IMR-90 (cell line): ENCODE data around the gene GRM6. TPM values are rescaled to one million over a fixed set of nuclear protein-coding genes. Genes with fewer than 3 reads are reported as not detected.

Experiments used
- ATAC-seq: fragments of 200-7000 bp; cut with Tn5 transposase; 2 replicates; pipeline ENCODE4 v1.9.1; 2020; ENCODE audit warnings: low read depth, mild to moderate bottlenecking, moderate library complexity
- BruUV-seq: library from RNA; stranded (reverse); fragments of 400-500 nt; replicated peaks from 2 replicates; lab custom pipeline; 2021; lab: Mats Ljungman, UMichigan
- CTCF ChIA-PET: fragments of 300-600 bp; formaldehyde crosslinking; extraction: SDS; loops from one replicate; lab custom pipeline; 2021; ENCODE audit warnings: antibody characterized with exemption; lab: Yijun Ruan, JAX
- POLR2A ChIA-PET: fragments of 300-600 bp; sonication (Branson Sonifier 250); formaldehyde crosslinking; loops from one replicate; lab custom pipeline; 2022; ENCODE audit warnings: antibody characterized with exemption; ENCODE audit not compliant: unreplicated experiment; lab: Charles Lee
- DNase-seq: peaks from one replicate; pipeline ENCODE4 v3.0.0; 2013
- H2AFZ ChIP-seq: replicated peaks from 2 replicates; pipeline ENCODE3; 2013; ENCODE audit warnings: low read length, mild to moderate bottlenecking; ENCODE audit not compliant: poor library complexity
- H2AK5ac ChIP-seq: 2 replicates; pipeline ENCODE4 v1.6.1; 2013; ENCODE audit warnings: low read depth, low read length, inconsistent platforms
- H2AK9ac ChIP-seq: replicated peaks from 2 replicates; pipeline ENCODE3; 2013; ENCODE audit warnings: mild to moderate bottlenecking, low read depth, low read length, moderate library complexity; ENCODE audit not compliant: poor library complexity
- H2BK120ac ChIP-seq: 2 replicates; pipeline ENCODE4 v1.6.1; 2013; ENCODE audit warnings: low read depth, low read length, inconsistent platforms
- H2BK15ac ChIP-seq: 3 replicates; pipeline ENCODE4 v1.6.1; 2013; ENCODE audit warnings: low read depth, low read length, inconsistent platforms
- H2BK20ac ChIP-seq: 2 replicates; pipeline ENCODE4 v1.6.1; 2013; ENCODE audit warnings: low read depth, mild to moderate bottlenecking, inconsistent platforms, low read length, moderate library complexity
- H2BK5ac ChIP-seq: 2 replicates; pipeline ENCODE4 v1.6.1; 2013; ENCODE audit warnings: mild to moderate bottlenecking, low read depth, low read length, inconsistent platforms; ENCODE audit not compliant: poor library complexity, severe bottlenecking
- H3K14ac ChIP-seq: replicated peaks from 2 replicates; pipeline ENCODE4 v1.6.1; 2013; ENCODE audit warnings: low read depth, low read length, inconsistent platforms
- H3K18ac ChIP-seq: 2 replicates; pipeline ENCODE4 v1.6.1; 2013; ENCODE audit warnings: low read depth, low read length, control low read depth
- H3K23ac ChIP-seq: 2 replicates; pipeline ENCODE4 v1.6.1; 2013; ENCODE audit warnings: low read depth, low read length, inconsistent platforms
- H3K27ac ChIP-seq: 2 replicates; pipeline ENCODE4 v1.5.1; 2013; ENCODE audit warnings: mild to moderate bottlenecking, control low read depth, low read length; ENCODE audit not compliant: insufficient read depth
- H3K27me3 ChIP-seq: 2 replicates; pipeline ENCODE4 v1.6.1; 2013; ENCODE audit warnings: low read length; ENCODE audit not compliant: control insufficient read depth, insufficient read depth
- H3K36me3 ChIP-seq: 2 replicates; pipeline ENCODE4 v1.6.1; 2013; ENCODE audit warnings: low read length, mixed read lengths; ENCODE audit not compliant: control insufficient read depth, insufficient read depth
- H3K4ac ChIP-seq: 2 replicates; pipeline ENCODE4 v1.6.1; 2013; ENCODE audit warnings: low read depth, low read length, inconsistent platforms
- H3K4me1 ChIP-seq: 2 replicates; pipeline ENCODE4 v1.6.1; 2013; ENCODE audit warnings: low read length, mixed read lengths; ENCODE audit not compliant: control insufficient read depth, insufficient read depth
- H3K4me2 ChIP-seq: 2 replicates; pipeline ENCODE4 v1.6.1; 2013; ENCODE audit warnings: low read depth, mild to moderate bottlenecking, control low read depth, low read length, moderate library complexity
- H3K4me3 ChIP-seq: 2 replicates; pipeline ENCODE4 v1.5.1; 2013; ENCODE audit warnings: low read depth, mild to moderate bottlenecking, control low read depth, low read length, moderate library complexity; ENCODE audit not compliant: insufficient read depth
- H3K56ac ChIP-seq: 2 replicates; pipeline ENCODE4 v1.6.1; 2013; ENCODE audit warnings: low read length, inconsistent platforms; ENCODE audit not compliant: insufficient read depth; ENCODE audit errors: extremely low read depth
- H3K79me1 ChIP-seq, 2 experiments: 2 replicates each; pipeline ENCODE4 v1.6.1; 2013; ENCODE audit warnings: low read length in 2 of 2, inconsistent platforms in 1 of 2, low read depth in 1 of 2
- H3K9ac ChIP-seq: 2 replicates; pipeline ENCODE4 v1.6.1; 2013; ENCODE audit warnings: low read depth, low read length, control low read depth
- H3K9me1 ChIP-seq: 2 replicates; pipeline ENCODE4 v1.6.1; 2013; ENCODE audit warnings: low read length, inconsistent platforms; ENCODE audit not compliant: insufficient read depth
- H3K9me3 ChIP-seq: 2 replicates; pipeline ENCODE4 v1.6.1; 2013; ENCODE audit warnings: low read length; ENCODE audit not compliant: control insufficient read depth, insufficient read depth
- H4K20me1 ChIP-seq: 2 replicates; pipeline ENCODE4 v1.6.1; 2013; ENCODE audit warnings: low read length, inconsistent platforms; ENCODE audit not compliant: insufficient read depth
- H4K5ac ChIP-seq: 2 replicates; pipeline ENCODE4 v1.6.1; 2013; ENCODE audit warnings: mild to moderate bottlenecking, low read depth, low read length, control low read depth
- H4K8ac ChIP-seq, 2 experiments: 2 replicates each; pipeline ENCODE4 v1.6.1; 2013; ENCODE audit warnings: low read depth in 2 of 2, low read length in 2 of 2, control low read depth in 1 of 2, inconsistent platforms in 1 of 2
- H4K91ac ChIP-seq: 2 replicates; pipeline ENCODE4 v1.6.1; 2013; ENCODE audit warnings: low read depth, low read length, inconsistent platforms; ENCODE audit not compliant: insufficient read depth
- CEBPB ChIP-seq: IDR thresholded peaks from 2 replicates; pipeline ENCODE4 v1.6.1; 2012; ENCODE audit warnings: low read depth, low read length, improper control_type of control experiment
- ELK1 ChIP-seq: fragments of 150-350 bp; IDR thresholded peaks from 2 replicates; pipeline ENCODE4 v1.6.1; 2016; ENCODE audit warnings: low read depth, mild to moderate bottlenecking, low read length, moderate library complexity, borderline replicate concordance
- MAFK ChIP-seq: IDR thresholded peaks from 2 replicates; pipeline ENCODE4 v1.6.1; 2012; ENCODE audit warnings: low read depth, low read length, improper control_type of control experiment
- MXI1 ChIP-seq: IDR thresholded peaks from 2 replicates; pipeline ENCODE4 v1.6.1; 2012; ENCODE audit warnings: low read depth, mild to moderate bottlenecking, low read length, moderate library complexity, borderline replicate concordance
- NFE2L2 ChIP-seq: fragments of 150-350 bp; IDR thresholded peaks from 2 replicates; pipeline ENCODE4 v1.6.1; 2016; ENCODE audit warnings: low read depth, mild to moderate bottlenecking, low read length
- POLR2A ChIP-seq: IDR thresholded peaks from 2 replicates; pipeline ENCODE4 v1.6.1; 2012; ENCODE audit warnings: mild to moderate bottlenecking, low read depth, low read length
- RAD21 ChIP-seq: IDR thresholded peaks from 2 replicates; pipeline ENCODE4 v1.6.1; 2012; ENCODE audit warnings: low read length, improper control_type of control experiment
- RCOR1 ChIP-seq: IDR thresholded peaks from 2 replicates; pipeline ENCODE4 v1.6.1; 2012; ENCODE audit warnings: mild to moderate bottlenecking, low read length, improper control_type of control experiment; ENCODE audit not compliant: insufficient replicate concordance
- WGBS, 2 experiments: methylation state at CpG; one replicate each; pipeline versions ENCODE4 v1.1.5 to v1.1.7; 2013; ENCODE audit warnings: missing lambda C conversion rate in 2 of 2; ENCODE audit not compliant: insufficient read length in 1 of 2; ENCODE audit errors: extremely low coverage in 2 of 2; 5-methylcytosine and 5-hydroxymethylcytosine counted together
- dilution Hi-C: fragments of 300-500 bp; cut with HindIII; formaldehyde crosslinking; loops from one replicate; pipeline ENCODE4 v1.14.3; 2018; ENCODE audit warnings: low sequenced_read_pairs; ENCODE audit not compliant: unreplicated experiment
- in situ Hi-C: fragments of 300-500 bp; cut with MboI; formaldehyde crosslinking; loops from 3 replicates; pipeline ENCODE4 v1.14.3; 2019; ENCODE audit warnings: low sequenced_read_pairs, inconsistent platforms, mixed read lengths
- intact Hi-C: fragments of 100-400 bp; cut with micrococcal nuclease; formaldehyde crosslinking; loops from 2 replicates; pipeline ENCODE4 v1.10.0; 2022
- polyA plus RNA-seq, 3 experiments: library from polyadenylated mRNA; depleted of rRNA; stranded (reverse); fragments of >200 nt; gene quantifications; 2 replicates each; pipeline ENCODE4 v1.2.3, GENCODE V29; 2012; ENCODE audit warnings: low replicate concordance in 1 of 3
- total RNA-seq: library from RNA; depleted of rRNA; stranded (reverse); fragments of >200 nt; gene quantifications from 2 replicates; pipeline ENCODE4 v1.2.3, GENCODE V29; 2012

Gene GRM6
- total and polyA plus RNA-seq, 2 of the 4 experiments (the other 2 are of a cell fraction) = not detected

DNA sequence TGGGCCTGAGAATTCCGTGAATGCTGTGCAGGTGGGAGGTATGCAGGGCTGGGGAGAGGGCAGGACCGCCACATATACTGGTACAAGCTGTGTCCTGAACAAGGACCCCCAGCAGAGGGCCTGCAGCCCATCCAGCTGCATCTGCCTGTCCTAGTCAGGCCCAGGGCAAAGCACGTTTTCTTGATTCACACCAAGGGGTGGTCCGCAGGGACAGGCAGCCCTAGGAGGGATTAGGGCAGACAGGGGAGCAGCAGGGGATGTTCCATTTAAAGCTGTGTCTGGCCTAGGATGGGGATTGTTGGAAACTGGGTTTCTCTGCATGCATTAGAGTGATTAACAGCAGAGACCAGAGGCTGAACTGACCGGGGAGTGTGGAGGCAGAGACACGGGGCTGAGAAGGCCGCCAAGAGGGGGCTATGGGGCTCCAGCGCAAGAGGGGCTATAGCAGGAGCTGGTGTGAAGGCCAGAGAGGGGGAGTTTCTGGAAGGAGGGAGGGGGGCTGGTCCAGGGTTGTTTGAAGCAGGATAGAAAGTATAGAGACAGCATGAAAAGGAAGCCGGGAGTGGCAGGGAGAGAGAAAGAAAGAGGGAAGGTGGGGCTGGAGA, 2.7 kb downstream of the GRM6 start:
- no peaks in the 10 kb centered on the region for H3K36me3 ChIP-seq
- no peak overlapping the region for H3K23ac ChIP-seq
- H3K27me3 ChIP-seq = peaks cover 2% of the 10 kb centered on the region; the same call in 1 of the 2 replicates
- H4K20me1 ChIP-seq = no peaks in the 10 kb centered on the region
- ChIA-PET POLR2A (no interaction called here), CTCF (no interaction called here)
- in situ Hi-C loops (no loop called here), intact Hi-C loops (no loop called here), dilution Hi-C loops (no loop called here)
- H4K5ac ChIP-seq = no peak overlapping the region
- H3K9me1 ChIP-seq = no peaks in the 10 kb centered on the region
- no peak overlapping the region for H2AK9ac ChIP-seq
- TF ChIP-seq CEBPB = no peak
- TF ChIP-seq RAD21 = no peak
- TF ChIP-seq MXI1 = no peak
- TF ChIP-seq RCOR1 = no peak
- TF ChIP-seq ELK1 = no peak
- TF ChIP-seq POLR2A = no peak
- TF ChIP-seq NFE2L2 = no peak
- no peak for TF ChIP-seq MAFK
- H3K9ac ChIP-seq = no peak overlapping the region
- no peak overlapping the region for H3K4me2 ChIP-seq
- no peak overlapping the region for H3K14ac ChIP-seq
- no TSS peak for BruUV-seq
- no peaks in the 10 kb centered on the region for H3K4me1 ChIP-seq
- no peak overlapping the region for H3K18ac ChIP-seq
- no peak overlapping the region for H3K27ac ChIP-seq
- H4K91ac ChIP-seq = no peak overlapping the region
- no peak overlapping the region for H3K4me3 ChIP-seq
- ATAC-seq = no peak
- no peak overlapping the region for H3K4ac ChIP-seq
- no peak overlapping the region for H2BK20ac ChIP-seq
- H2AK5ac ChIP-seq = no peak overlapping the region
- WGBS, 2 experiments = 80% methylated on average over 1 of the region's 9 CpGs; no CpG with 5 or more reads in 1 of the 2 experiments
- H2BK5ac ChIP-seq = no peak overlapping the region
- H2AFZ ChIP-seq = no peak overlapping the region
- H3K9me3 ChIP-seq = peaks cover 55% of the 10 kb centered on the region
- H3K79me1 ChIP-seq = no peaks in the 10 kb centered on the region
- no peak for DNase-seq
- no peak overlapping the region for H3K56ac ChIP-seq
- H2BK120ac ChIP-seq = no peak overlapping the region
- no peak overlapping the region for H2BK15ac ChIP-seq
- no peak overlapping the region for H4K8ac ChIP-seq
